ENCODE results near the gene LGR4. TPM values are rescaled to one million over a fixed set of nuclear protein-coding genes. Genes with fewer than 3 reads are reported as not detected.

LGR4 gene
- total and polyA plus RNA-seq, 2 donors, result 9.9 to 98.1 TPM

GRCh38 chr11:27420722-27421572 lies 51.6 kb downstream of the LGR4 start:
- H3K4me3 ChIP-seq (ENCODE audit: low read depth, low read length), result no peak overlapping the region
- WGBS, result 64% methylated on average over 4 of the region's 4 CpGs
- H3K36me3 ChIP-seq (ENCODE audit: insufficient read depth), result no peaks in the 10 kb centered on the region
- no peaks in the 10 kb centered on the region for H3K4me1 ChIP-seq (ENCODE audit: insufficient read depth)
- H3K27ac ChIP-seq (ENCODE audit: low read depth), result no peak overlapping the region
- no peak for DNase-seq (ENCODE audit: extremely low spot score)

- WGBS, result 89% methylated on average over 4 of the region's 4 CpGs
- no peak for DNase-seq (ENCODE audit: extremely low spot score)
- no peak overlapping the region for H3K4me3 ChIP-seq (ENCODE audit: low read depth, low read length)
- no peaks in the 10 kb centered on the region for H3K4me1 ChIP-seq (ENCODE audit: insufficient read depth)
- H3K27ac ChIP-seq (ENCODE audit: low read depth), result no peak overlapping the region
- no peaks in the 10 kb centered on the region for H3K36me3 ChIP-seq (ENCODE audit: insufficient read depth)
These were observed 52.4 kb downstream of the LGR4 start for GRCh38 chr11:27420217-27420616.

DNA sequence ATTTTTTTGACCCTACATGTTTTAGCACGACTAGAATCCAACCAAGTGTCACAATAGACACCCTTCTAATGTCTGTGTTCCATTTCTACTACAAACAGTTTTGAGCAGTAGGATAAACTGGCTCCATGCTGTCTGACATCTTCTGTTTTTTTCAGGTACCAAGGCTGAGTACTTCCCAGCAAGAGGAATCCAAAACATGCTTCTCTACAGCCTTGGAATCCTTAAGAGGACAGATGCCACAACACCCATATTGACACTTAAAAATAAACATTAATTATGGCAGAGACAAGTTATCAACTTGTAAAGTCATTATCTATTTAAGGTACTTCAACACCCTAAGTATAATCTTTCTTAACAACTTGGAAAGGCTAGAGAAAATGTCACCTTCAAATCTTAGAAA lies 54.2 kb downstream of the LGR4 start:
- 30% methylated on average over 1 of the region's 1 CpG for WGBS

DNA sequence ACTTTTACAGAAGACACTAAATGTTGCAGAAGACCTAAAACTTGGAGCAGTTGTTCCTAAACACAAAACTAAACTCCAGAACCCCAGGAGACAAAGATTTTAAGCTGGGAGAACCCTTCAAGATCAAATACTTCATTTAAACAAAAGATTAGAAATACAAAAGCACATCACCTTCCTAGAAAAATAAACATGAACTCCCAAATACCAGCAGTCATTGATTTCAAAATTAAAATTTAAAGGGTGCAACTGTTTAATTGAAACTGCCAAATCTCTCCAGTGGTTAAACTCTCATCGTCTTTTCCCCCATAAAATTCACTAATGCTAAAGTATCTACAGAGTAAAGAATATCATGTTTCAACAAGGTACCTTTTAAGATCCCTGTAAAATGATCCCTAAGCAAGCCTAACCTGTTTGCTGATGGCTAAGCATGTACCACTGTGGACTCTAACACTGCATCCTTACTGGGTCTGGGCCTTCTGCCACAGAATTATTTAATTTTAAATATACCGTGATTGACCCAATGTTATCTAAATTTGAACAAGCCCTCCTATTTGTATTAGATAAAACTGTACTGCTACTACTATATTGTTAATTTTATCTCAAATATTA lies 55.9 kb downstream of the LGR4 start:
- WGBS, result 68% methylated on average over 2 of the region's 2 CpGs
- Histone ChIP-seq H3K4me1 (ENCODE audit: insufficient read depth) (no peaks in the 10 kb centered on the region), H3K36me3 (ENCODE audit: insufficient read depth) (no peaks in the 10 kb centered on the region), H3K27ac (ENCODE audit: low read depth) (no peak overlapping the region), H3K4me3 (ENCODE audit: low read depth, low read length) (no peak overlapping the region)
- DNase-seq (ENCODE audit: extremely low spot score), result no peak

More for the DNA sequence above, 54.2 kb downstream of the LGR4 start:
- no peak for DNase-seq (ENCODE audit: extremely low spot score)
- Histone ChIP-seq H3K4me3 (ENCODE audit: low read depth, low read length) (no peak overlapping the region), H3K4me1 (ENCODE audit: insufficient read depth) (no peaks in the 10 kb centered on the region), H3K27ac (ENCODE audit: low read depth) (no peak overlapping the region), H3K36me3 (ENCODE audit: insufficient read depth) (no peaks in the 10 kb centered on the region)

DNA sequence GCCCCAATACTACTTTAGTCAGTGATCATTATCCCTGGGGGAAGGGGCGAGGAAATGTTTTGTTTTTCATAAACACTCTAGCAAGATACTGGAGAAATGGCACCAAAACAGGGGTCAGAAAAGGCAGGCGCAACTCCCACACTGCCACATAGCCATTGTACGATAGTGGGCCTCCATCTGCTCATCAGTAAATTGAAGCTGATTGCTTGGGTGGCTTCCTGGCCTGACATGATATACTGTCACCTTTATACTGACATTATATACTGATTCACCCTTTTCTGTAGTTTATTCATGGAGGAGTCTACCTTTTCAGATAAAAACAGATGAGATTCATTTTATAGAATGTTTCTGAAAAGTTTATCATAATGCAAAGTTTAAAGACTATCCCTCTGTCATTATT lies 57.9 kb downstream of the LGR4 start:
- no peak for DNase-seq (ENCODE audit: extremely low spot score)
- Histone ChIP-seq H3K4me3 (ENCODE audit: low read depth, low read length) (no peak overlapping the region), H3K27ac (ENCODE audit: low read depth) (peak overlapping the region; percentile 45), H3K36me3 (ENCODE audit: insufficient read depth) (no peaks in the 10 kb centered on the region), H3K4me1 (ENCODE audit: insufficient read depth) (no peaks in the 10 kb centered on the region)
- WGBS, result 90% methylated on average over 3 of the region's 3 CpGs

DNA sequence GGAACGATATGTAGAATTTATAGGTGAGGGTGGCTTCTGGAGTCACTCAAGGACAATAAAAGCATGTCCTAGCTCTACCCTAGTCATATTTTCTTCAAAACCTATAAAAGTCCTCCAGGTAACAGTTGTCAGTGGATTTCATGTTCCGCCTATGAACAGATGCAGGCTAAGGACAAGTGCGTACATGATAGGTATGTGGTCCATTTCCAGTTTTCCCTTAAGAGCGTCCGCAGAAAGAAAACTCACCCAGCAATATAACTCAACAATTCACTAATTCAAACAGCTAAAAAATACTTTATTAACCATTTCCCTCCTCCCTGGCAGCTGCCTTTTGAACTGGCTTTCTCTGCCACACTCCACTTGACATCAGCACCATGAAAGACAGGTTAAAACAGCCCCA lies 59.4 kb downstream of the LGR4 start:
- DNase-seq (ENCODE audit: extremely low spot score), result no peak
- Histone ChIP-seq H3K36me3 (ENCODE audit: insufficient read depth) (no peaks in the 10 kb centered on the region), H3K4me3 (ENCODE audit: low read depth, low read length) (no peak overlapping the region), H3K27ac (ENCODE audit: low read depth) (no peak overlapping the region), H3K4me1 (ENCODE audit: insufficient read depth) (no peaks in the 10 kb centered on the region)
- 93% methylated on average over 5 of the region's 5 CpGs for WGBS

DNA sequence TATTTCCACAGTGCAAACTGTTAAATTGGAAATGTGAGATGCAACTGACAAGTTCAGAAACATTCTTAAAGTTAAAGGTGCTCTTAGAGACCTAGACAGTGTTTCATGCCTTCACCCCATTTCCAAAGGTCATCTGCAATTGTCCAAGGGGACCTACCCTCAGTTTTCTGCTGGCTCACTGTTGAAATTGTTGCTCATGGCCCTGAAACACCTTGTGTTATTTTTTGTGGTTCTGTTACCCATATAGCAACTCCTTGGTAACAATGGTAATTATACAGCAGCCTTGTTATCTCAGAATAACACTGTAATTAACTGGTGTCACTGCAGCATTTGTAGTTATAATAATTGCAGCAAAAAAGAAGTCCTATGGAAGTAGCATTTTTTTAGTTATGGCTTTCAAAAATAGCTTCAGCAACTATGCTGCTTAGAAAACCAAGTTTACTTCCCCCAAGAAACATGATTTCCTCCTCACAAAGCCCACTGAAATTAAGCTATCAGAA lies 60.3 kb downstream of the LGR4 start:
- H3K27ac ChIP-seq (ENCODE audit: low read depth), result no peak overlapping the region
- no peak overlapping the region for H3K4me3 ChIP-seq (ENCODE audit: low read depth, low read length)
- H3K4me1 ChIP-seq (ENCODE audit: insufficient read depth), result no peaks in the 10 kb centered on the region
- H3K36me3 ChIP-seq (ENCODE audit: insufficient read depth), result no peaks in the 10 kb centered on the region
- DNase-seq (ENCODE audit: extremely low spot score), result no peak

GRCh38 chr11:27411328-27411727 lies 61.3 kb downstream of the LGR4 start:
- DNase-seq (ENCODE audit: extremely low spot score), result no peak
- no peak overlapping the region for H3K4me3 ChIP-seq (ENCODE audit: low read depth, low read length)
- no peaks in the 10 kb centered on the region for H3K4me1 ChIP-seq (ENCODE audit: insufficient read depth)
- H3K27ac ChIP-seq (ENCODE audit: low read depth), result no peak overlapping the region
- H3K36me3 ChIP-seq (ENCODE audit: insufficient read depth), result no peaks in the 10 kb centered on the region

DNA sequence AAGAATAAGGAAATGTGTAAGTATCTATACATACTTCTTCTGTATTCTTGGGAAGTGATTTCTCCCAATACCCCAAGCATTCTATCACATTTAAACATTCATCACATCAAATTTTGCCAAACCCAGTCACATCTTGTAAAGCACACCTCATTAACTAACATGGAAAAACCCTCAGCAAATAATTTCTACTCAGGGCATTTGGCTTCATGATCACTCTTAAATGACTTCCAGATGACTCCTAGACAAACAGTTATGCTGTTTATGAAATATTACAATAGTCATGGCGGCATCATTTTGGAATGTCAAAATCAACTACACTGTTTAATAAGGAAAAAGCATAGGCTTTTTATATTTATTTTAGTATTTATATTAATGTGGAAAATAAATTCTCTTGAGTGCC lies 62.3 kb downstream of the LGR4 start:
- 97% methylated on average over 1 of the region's 1 CpG for WGBS
- no peaks in the 10 kb centered on the region for H3K36me3 ChIP-seq (ENCODE audit: insufficient read depth)
- DNase-seq (ENCODE audit: extremely low spot score), result no peak
- H3K4me1 ChIP-seq (ENCODE audit: insufficient read depth), result no peaks in the 10 kb centered on the region
- H3K4me3 ChIP-seq (ENCODE audit: low read depth, low read length), result no peak overlapping the region
- no peak overlapping the region for H3K27ac ChIP-seq (ENCODE audit: low read depth)

- H3K27ac ChIP-seq (ENCODE audit: low read depth), result no peak overlapping the region
- H3K4me3 ChIP-seq (ENCODE audit: low read depth, low read length), result no peak overlapping the region
- 88% methylated on average over 2 of the region's 2 CpGs for WGBS
- no peaks in the 10 kb centered on the region for H3K4me1 ChIP-seq (ENCODE audit: insufficient read depth)
- DNase-seq (ENCODE audit: extremely low spot score), result no peak
- H3K36me3 ChIP-seq (ENCODE audit: insufficient read depth), result no peaks in the 10 kb centered on the region
These were observed 62.8 kb downstream of the LGR4 start for GRCh38 chr11:27409742-27410141.

DNA sequence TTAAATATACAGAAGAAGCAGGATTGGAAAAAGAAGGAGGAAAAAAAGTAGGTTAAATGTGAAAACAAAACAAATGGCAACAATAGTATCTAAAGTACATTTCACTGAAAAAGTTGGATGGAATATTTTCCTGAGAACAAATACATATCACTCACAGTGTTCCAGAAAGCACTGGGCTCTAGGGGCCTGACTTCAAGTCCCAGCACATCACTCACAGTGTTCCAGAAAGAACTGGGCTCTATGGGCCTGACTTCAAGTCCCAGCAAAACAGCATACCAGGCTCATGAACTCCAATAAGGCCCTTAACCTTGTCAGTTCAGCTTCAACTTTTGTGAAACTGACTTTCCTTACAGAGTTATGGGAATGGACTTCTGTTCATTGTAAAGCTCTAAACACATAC lies 63.5 kb downstream of the LGR4 start:
- H3K36me3 ChIP-seq (ENCODE audit: insufficient read depth), result no peaks in the 10 kb centered on the region
- H3K27ac ChIP-seq (ENCODE audit: low read depth), result no peak overlapping the region
- H3K4me3 ChIP-seq (ENCODE audit: low read depth, low read length), result no peak overlapping the region
- H3K4me1 ChIP-seq (ENCODE audit: insufficient read depth), result no peaks in the 10 kb centered on the region
- DNase-seq (ENCODE audit: extremely low spot score), result no peak

DNA sequence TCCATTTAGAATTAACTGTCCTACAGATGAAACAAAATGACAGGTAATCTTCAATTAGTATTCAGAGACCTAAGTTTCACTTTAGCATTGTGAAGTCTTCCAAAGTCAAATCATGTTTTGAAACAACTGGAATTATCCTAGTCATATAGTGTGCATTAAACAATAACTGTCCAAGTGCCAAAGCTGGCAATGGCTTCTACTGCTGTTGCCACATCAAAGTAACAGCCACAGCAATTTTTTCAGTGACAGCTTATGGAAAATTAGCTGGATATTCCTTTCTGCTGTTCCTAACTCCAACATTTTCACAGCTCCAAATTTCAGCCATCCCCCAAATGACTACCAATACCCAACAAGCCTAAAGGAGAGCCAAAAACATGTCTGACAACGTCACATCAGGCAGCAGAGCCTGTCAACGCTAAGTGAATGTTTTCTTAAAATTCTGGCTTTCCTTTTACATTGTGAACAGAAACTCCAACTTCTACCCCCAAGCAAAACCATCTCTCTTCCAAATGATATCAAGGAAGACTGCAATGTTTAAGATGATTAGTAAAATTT lies 64.3 kb downstream of the LGR4 start:
- Histone ChIP-seq H3K4me3 (ENCODE audit: low read depth, low read length) (no peak overlapping the region), H3K27ac (ENCODE audit: low read depth) (no peak overlapping the region), H3K36me3 (ENCODE audit: insufficient read depth) (no peaks in the 10 kb centered on the region), H3K4me1 (ENCODE audit: insufficient read depth) (no peaks in the 10 kb centered on the region)
- DNase-seq (ENCODE audit: extremely low spot score), result no peak
- WGBS, result 96% methylated on average over 2 of the region's 2 CpGs

DNA sequence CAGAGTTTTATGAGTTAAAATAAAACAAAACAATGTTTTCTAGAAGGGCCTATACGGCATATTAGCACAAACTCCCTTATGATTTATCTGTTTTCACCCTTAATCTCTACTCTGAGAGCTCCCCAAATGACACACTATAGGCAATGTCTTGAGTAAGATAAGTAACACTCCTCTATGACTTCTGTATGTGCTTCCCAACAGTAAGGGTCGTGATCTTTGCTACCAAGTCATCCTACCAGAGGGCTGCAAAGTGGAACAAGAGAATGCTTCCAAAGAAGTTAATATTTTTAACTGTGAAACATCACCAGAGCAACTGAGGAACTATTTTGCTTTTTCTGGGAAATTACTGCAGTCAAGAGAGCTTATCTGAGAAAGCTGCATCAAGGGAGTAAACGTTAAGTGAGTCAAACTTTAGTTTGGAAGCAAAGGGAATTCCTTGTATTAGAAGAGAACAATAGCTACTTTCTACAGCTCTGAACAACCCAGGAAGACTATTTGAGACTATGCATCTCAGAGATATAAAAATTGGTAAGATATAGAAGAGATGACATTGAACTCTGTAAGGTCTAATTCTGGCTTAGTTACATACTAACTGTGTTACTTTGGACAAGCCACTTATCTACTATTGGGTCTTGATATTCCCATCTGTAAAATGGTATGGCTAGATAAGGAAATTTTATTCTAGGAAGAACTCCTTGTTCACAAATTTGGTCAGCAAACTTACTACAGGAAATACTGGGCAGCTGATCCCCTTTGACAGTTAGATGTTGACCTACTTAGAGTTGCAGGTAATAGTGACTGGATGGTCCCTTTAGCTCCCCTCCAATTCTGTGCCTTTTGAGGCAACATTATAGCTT lies 65.9 kb downstream of the LGR4 start:
- WGBS, result 77% methylated on average over 3 of the region's 3 CpGs
- no peak for DNase-seq (ENCODE audit: extremely low spot score)
- Histone ChIP-seq H3K36me3 (ENCODE audit: insufficient read depth) (no peaks in the 10 kb centered on the region), H3K27ac (ENCODE audit: low read depth) (no peak overlapping the region), H3K4me3 (ENCODE audit: low read depth, low read length) (no peak overlapping the region), H3K4me1 (ENCODE audit: insufficient read depth) (peaks cover 2% of the 10 kb centered on the region)

Data from urinary bladder (tissue), 4 donors.